Astrocyte (in vitro differentiated cells and primary cell): ENCODE results near the gene ABCA12. TPM values are rescaled to one million over a fixed set of nuclear protein-coding genes. Genes with fewer than 3 reads are reported as not detected.
"Not testable (repeated sequence)": the region's sequence is repeated elsewhere in the genome, so short reads cannot be mapped to it uniquely, and the experiment has no call there.

Experiments used
- DNase-seq: peaks from one replicate; pipeline ENCODE4 v3.0.0-alpha.2; 2010; ENCODE audit warnings: low read depth
- FAIRE-seq: peaks from 2 replicates; lab custom pipeline; 2011; peaks lifted over from hg19 to GRCh38; lab: Jason Lieb, UNC
- H2AFZ ChIP-seq: 2 replicates; pipeline ENCODE4 v1.6.0; 2012; ENCODE audit warnings: low read depth, low read length, inconsistent platforms
- H3K27ac ChIP-seq: 2 replicates; pipeline ENCODE4 v1.5.1; 2011; ENCODE audit warnings: low read depth, low read length, inconsistent platforms
- H3K27me3 ChIP-seq: 2 replicates; pipeline ENCODE4 v1.6.0; 2011; ENCODE audit warnings: low read length, inconsistent platforms; ENCODE audit not compliant: insufficient read depth
- H3K36me3 ChIP-seq: 2 replicates; pipeline ENCODE4 v1.5.1; 2011; ENCODE audit warnings: low read length, inconsistent platforms; ENCODE audit not compliant: insufficient read depth
- H3K4me1 ChIP-seq: 2 replicates; pipeline ENCODE4 v1.5.1; 2011; ENCODE audit warnings: low read length, inconsistent platforms; ENCODE audit not compliant: insufficient read depth
- H3K4me2 ChIP-seq: 2 replicates; pipeline ENCODE4 v1.6.0; 2012; ENCODE audit warnings: low read length, inconsistent platforms
- H3K4me3 ChIP-seq: 2 replicates; pipeline ENCODE4 v1.5.1; 2011; ENCODE audit warnings: low read depth, mild to moderate bottlenecking, low read length, inconsistent platforms; ENCODE audit not compliant: insufficient read depth
- H3K79me2 ChIP-seq: 2 replicates; pipeline ENCODE4 v1.6.0; 2012; ENCODE audit warnings: mild to moderate bottlenecking, low read length, inconsistent platforms; ENCODE audit not compliant: insufficient read depth
- H3K9ac ChIP-seq: 2 replicates; pipeline ENCODE4 v1.6.0; 2012; ENCODE audit warnings: mild to moderate bottlenecking, low read length, inconsistent platforms
- H3K9me3 ChIP-seq: 2 replicates; pipeline ENCODE4 v1.5.1; 2012; ENCODE audit warnings: low read depth, mild to moderate bottlenecking, low read length, inconsistent platforms; ENCODE audit not compliant: insufficient read depth
- H4K20me1 ChIP-seq: 2 replicates; pipeline ENCODE4 v1.6.0; 2012; ENCODE audit warnings: low read length, inconsistent platforms; ENCODE audit not compliant: insufficient read depth
- H3K27ac Mint-ChIP-seq: one replicate; pipeline ENCODE4 v1.8.0; 2021; ENCODE audit warnings: mild to moderate bottlenecking, mixed read lengths; ENCODE audit not compliant: unreplicated experiment
- H3K27me3 Mint-ChIP-seq: one replicate; pipeline ENCODE4 v1.8.0; 2021; ENCODE audit warnings: low read depth, mixed read lengths; ENCODE audit not compliant: unreplicated experiment
- H3K36me3 Mint-ChIP-seq: one replicate; pipeline ENCODE4 v1.8.0; 2021; ENCODE audit warnings: low read depth, mixed read lengths; ENCODE audit not compliant: unreplicated experiment
- H3K4me1 Mint-ChIP-seq: one replicate; pipeline ENCODE4 v1.8.0; 2021; ENCODE audit warnings: low read depth, mixed read lengths; ENCODE audit not compliant: unreplicated experiment
- H3K4me3 Mint-ChIP-seq: one replicate; pipeline ENCODE4 v1.8.0; 2021; ENCODE audit warnings: mild to moderate bottlenecking, moderate library complexity, mixed read lengths; ENCODE audit not compliant: unreplicated experiment
- H3K9me3 Mint-ChIP-seq: one replicate; pipeline ENCODE4 v1.8.0; 2021; ENCODE audit warnings: mild to moderate bottlenecking, mixed read lengths; ENCODE audit not compliant: unreplicated experiment
- CTCF ChIP-seq: IDR thresholded peaks from 2 replicates; pipeline ENCODE4 v1.5.1; 2011; ENCODE audit warnings: low read depth, mild to moderate bottlenecking, inconsistent platforms, low read length, moderate library complexity; ENCODE audit not compliant: insufficient read depth
- EZH2 ChIP-seq: IDR thresholded peaks from 2 replicates; pipeline ENCODE4 v1.6.1; 2012; ENCODE audit warnings: mild to moderate bottlenecking, low read length, inconsistent platforms; ENCODE audit not compliant: insufficient read depth
- total RNA-seq: library from RNA; stranded (reverse); gene quantifications from 2 replicates; pipeline ENCODE4 v1.2.1, GENCODE V29; 2021

ABCA12 gene
- total RNA-seq, 1 donor from 2014 or later: 4.4 TPM

DNA sequence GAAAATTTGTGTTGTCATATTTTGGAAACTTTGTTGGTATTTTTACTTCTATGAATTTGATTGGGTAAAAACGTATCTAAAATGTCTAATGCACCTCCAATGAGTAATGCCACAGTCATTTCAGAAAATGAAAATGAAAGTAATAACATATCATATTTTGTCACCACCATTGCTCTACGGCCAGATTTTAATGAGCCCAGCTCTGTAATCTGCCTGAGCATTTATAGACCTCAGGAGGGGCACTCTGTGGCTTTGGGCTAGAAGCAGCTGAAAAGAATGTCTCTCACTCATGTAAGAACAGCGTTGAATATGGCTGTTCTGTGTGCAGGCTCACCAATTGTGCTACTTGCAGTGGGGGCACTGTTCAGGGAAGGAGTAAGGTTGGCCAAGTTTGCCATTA is 32.7 kb upstream of the ABCA12 start:
- no peaks in the 10 kb centered on the region for H3K27me3 Mint-ChIP-seq
- no peak overlapping the region for H3K4me3 Mint-ChIP-seq
- no peak overlapping the region for H3K27ac ChIP-seq
- TF ChIP-seq CTCF (no peak), EZH2 (no peak)
- DNase-seq (peak; percentile 23), FAIRE-seq (no peak)
- H2AFZ ChIP-seq: peak overlapping the region; percentile 56
- no peaks in the 10 kb centered on the region for H3K36me3 ChIP-seq
- no peaks in the 10 kb centered on the region for H4K20me1 ChIP-seq
- peak overlapping the region; percentile 66 for H3K4me2 ChIP-seq
- no peaks in the 10 kb centered on the region for H3K9me3 Mint-ChIP-seq
- peaks cover 2% of the 10 kb centered on the region for H3K4me1 ChIP-seq
- H3K27ac Mint-ChIP-seq: no peak overlapping the region
- H3K4me1 Mint-ChIP-seq: no peaks in the 10 kb centered on the region
- no peak overlapping the region for H3K4me3 ChIP-seq
- H3K79me2 ChIP-seq: no peaks in the 10 kb centered on the region
- H3K9ac ChIP-seq: no peak overlapping the region
- H3K27me3 ChIP-seq: no peaks in the 10 kb centered on the region
- no peaks in the 10 kb centered on the region for H3K9me3 ChIP-seq
- H3K36me3 Mint-ChIP-seq: no peaks in the 10 kb centered on the region

DNA sequence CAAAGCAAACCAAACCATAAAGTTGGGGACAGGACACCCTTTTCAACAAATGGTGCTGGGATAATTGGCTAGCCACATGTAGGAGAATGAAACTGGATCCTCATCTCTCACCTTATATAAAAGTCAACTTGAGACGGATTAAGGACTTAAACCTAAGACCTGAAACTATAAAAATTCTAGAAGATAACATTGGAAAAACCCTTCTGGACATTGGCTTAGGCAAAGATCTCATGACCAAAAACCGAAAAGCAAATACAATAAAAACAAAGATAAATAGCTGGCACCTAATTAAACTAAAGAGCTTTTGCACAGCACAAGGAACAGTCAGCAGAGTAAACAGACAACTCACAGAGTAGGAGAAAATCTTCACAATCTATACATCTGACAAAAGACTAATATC is 28.1 kb upstream of the ABCA12 start:
- not testable (repeated sequence) for H3K36me3 ChIP-seq, H3K4me3 Mint-ChIP-seq, FAIRE-seq, H3K79me2 ChIP-seq, H3K4me3 ChIP-seq, H3K9me3 Mint-ChIP-seq, H3K27ac Mint-ChIP-seq, H3K4me1 Mint-ChIP-seq, H3K9ac ChIP-seq, H3K4me2 ChIP-seq, H3K27ac ChIP-seq, DNase-seq, H3K27me3 ChIP-seq, H4K20me1 ChIP-seq, H2AFZ ChIP-seq, H3K36me3 Mint-ChIP-seq, H3K9me3 ChIP-seq, H3K4me1 ChIP-seq, H3K27me3 Mint-ChIP-seq

DNA sequence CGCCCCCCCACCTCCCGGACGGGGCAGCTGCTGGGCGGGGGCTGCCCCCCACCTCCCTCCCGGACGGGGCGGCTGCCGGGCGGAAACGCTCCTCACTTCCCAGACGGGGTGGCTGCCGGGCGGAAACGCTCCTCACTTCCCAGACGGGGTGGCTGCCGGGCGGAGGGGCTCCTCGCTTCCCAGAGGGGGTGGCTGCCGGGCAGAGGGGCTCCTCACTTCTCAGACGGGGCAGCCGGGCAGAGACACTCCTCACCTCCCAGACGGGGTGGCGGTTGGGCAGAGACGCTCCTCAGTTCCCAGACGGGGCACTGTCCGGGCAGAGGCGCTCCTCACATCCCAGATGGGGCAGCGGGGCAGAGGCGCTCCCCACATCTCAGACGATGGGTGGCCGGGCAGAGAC is 24.9 kb upstream of the ABCA12 start:
- not testable (repeated sequence) for H4K20me1 ChIP-seq, H3K27me3 ChIP-seq, H3K9me3 ChIP-seq, H3K36me3 Mint-ChIP-seq, H3K9me3 Mint-ChIP-seq, H3K4me1 ChIP-seq, DNase-seq, H3K36me3 ChIP-seq, H3K79me2 ChIP-seq, H3K9ac ChIP-seq, H3K4me2 ChIP-seq, H3K4me3 Mint-ChIP-seq, H3K27ac Mint-ChIP-seq, H3K27me3 Mint-ChIP-seq, H3K4me1 Mint-ChIP-seq, H2AFZ ChIP-seq, FAIRE-seq, H3K4me3 ChIP-seq, H3K27ac ChIP-seq

- H3K4me1 Mint-ChIP-seq: no peaks in the 10 kb centered on the region
- Histone ChIP-seq H3K4me1 (no peaks in the 10 kb centered on the region), H4K20me1 (no peaks in the 10 kb centered on the region), H3K36me3 (no peaks in the 10 kb centered on the region), H3K4me3 (no peak overlapping the region), H3K9ac (no peak overlapping the region), H3K27ac (no peak overlapping the region), H3K79me2 (no peaks in the 10 kb centered on the region), H3K27me3 (peaks cover 2% of the 10 kb centered on the region), H3K4me2 (no peak overlapping the region), H3K9me3 (no peaks in the 10 kb centered on the region), H2AFZ (no peak overlapping the region)
- H3K4me3 Mint-ChIP-seq: no peak overlapping the region
- H3K27me3 Mint-ChIP-seq: peaks cover 2% of the 10 kb centered on the region
- FAIRE-seq (no peak), DNase-seq (no peak)
- no peak overlapping the region for H3K27ac Mint-ChIP-seq
- TF ChIP-seq EZH2 (no peak), CTCF (no peak)
- H3K36me3 Mint-ChIP-seq: peaks cover 2% of the 10 kb centered on the region
- H3K9me3 Mint-ChIP-seq: no peaks in the 10 kb centered on the region
Observed at GRCh38 chr2:215161301-215161829, 22.9 kb upstream of the ABCA12 start.
